HCT116 (cell line): Measurements from ENCODE around the gene ENPP3. TPM values are rescaled to one million over a fixed set of nuclear protein-coding genes. Genes with fewer than 3 reads are reported as not detected.

Source experiments
- ATAC-seq: fragments of 200-7000 bp; cut with Tn5 transposase; 2 replicates; pipeline ENCODE4 v1.9.1; 2020; ENCODE audit warnings: mild to moderate bottlenecking, moderate library complexity
- BruUV-seq: library from RNA; stranded (reverse); fragments of 400-500 nt; replicated peaks from 2 replicates; lab custom pipeline; 2021; lab: Mats Ljungman, UMichigan
- CTCF ChIA-PET: fragments of 300-600 bp; sonication (Branson Sonifier 250); formaldehyde crosslinking; loops from one replicate; lab custom pipeline; 2021; ENCODE audit warnings: antibody characterized with exemption; lab: Charles Lee
- POLR2A ChIA-PET: fragments of 300-600, 350-600 bp; sonication (Branson Sonifier 250); formaldehyde crosslinking; loops from one replicate; lab custom pipeline; 2021; ENCODE audit warnings: antibody characterized with exemption; lab: Charles Lee
- RAD21 ChIA-PET, 2 experiments: fragments of 300-600 bp; sonication (Branson Sonifier 250); formaldehyde crosslinking; loops; one replicate each; lab custom pipeline; 2023; ENCODE audit warnings: low total read pairs in 2 of 2; ENCODE audit not compliant: uncharacterized antibody in 2 of 2, unreplicated experiment in 2 of 2, low non-redundant PET in 1 of 2; lab: Charles Lee
- DNase-seq: peaks from one replicate; pipeline ENCODE4 v3.0.0-alpha.2; 2010; ENCODE audit warnings: low read depth, low spot score
- H2AFZ ChIP-seq: fragments of 200-600 bp; shearing (Covaris generic), sonication (generic); 2 replicates; pipeline ENCODE4 v1.6.1; 2017; ENCODE audit warnings: low read depth, mixed run types, mixed read lengths, antibody characterized with exemption, low read length; ENCODE audit not compliant: poor library complexity, severe bottlenecking
- H3K27ac ChIP-seq: 2 replicates; pipeline ENCODE4 v1.5.1; 2012; ENCODE audit warnings: low read depth, low read length
- H3K27me3 ChIP-seq: fragments of 200-600 bp; sonication (generic); 2 replicates; pipeline ENCODE4 v1.6.1; 2016; ENCODE audit warnings: mixed run types, low read length, mixed read lengths; ENCODE audit not compliant: insufficient read depth
- H3K36me3 ChIP-seq, 2 experiments: fragments of 200-500 bp in 1 of 2; fragments of 200-600 bp in 1 of 2; sonication (Bioruptor generic) in 1 of 2; sonication (generic) in 1 of 2; 2 replicates each; pipeline versions ENCODE4 v1.5.1 to v1.6.1; 2014 to 2016; ENCODE audit warnings: low read length in 2 of 2, inconsistent platforms in 1 of 2, mixed read lengths in 1 of 2, mixed run types in 1 of 2; ENCODE audit not compliant: insufficient read depth in 2 of 2, control insufficient read depth in 1 of 2
- H3K4me1 ChIP-seq, 2 experiments: fragments of 200-600 bp in 1 of 2; sonication (generic) in 1 of 2; 2 replicates each; pipeline versions ENCODE4 v1.5.1 to v1.6.1; 2012 to 2017; ENCODE audit warnings: low read length in 2 of 2, inconsistent platforms in 1 of 2, mild to moderate bottlenecking in 1 of 2, mixed read lengths in 1 of 2, mixed run types in 1 of 2, moderate library complexity in 1 of 2; ENCODE audit not compliant: insufficient read depth in 2 of 2, control insufficient read depth in 1 of 2
- H3K4me2 ChIP-seq: fragments of 200-600 bp; sonication (generic); 2 replicates; pipeline ENCODE4 v1.6.1; 2017; ENCODE audit warnings: mixed run types, low read length, mixed read lengths
- H3K4me3 ChIP-seq, 2 experiments: fragments of 200-600 bp in 1 of 2; sonication (generic) in 1 of 2; replicated peaks in 1 of 2; 2 replicates each; pipeline ENCODE4 v1.5.1; 2011 to 2016; ENCODE audit warnings: low read length in 2 of 2, control low read depth in 1 of 2, low read depth in 1 of 2, mild to moderate bottlenecking in 1 of 2, mixed read lengths in 1 of 2, mixed run types in 1 of 2
- H3K79me2 ChIP-seq: fragments of 200-600 bp; sonication (generic); 2 replicates; pipeline ENCODE4 v1.6.1; 2017; ENCODE audit warnings: mild to moderate bottlenecking, mixed run types, low read length, moderate library complexity, mixed read lengths; ENCODE audit not compliant: insufficient read depth
- H3K9ac ChIP-seq: fragments of 200-600 bp; sonication (generic); 2 replicates; pipeline ENCODE4 v1.6.1; 2016; ENCODE audit warnings: low read length, mixed read lengths
- H3K9me2 ChIP-seq: fragments of 200-600 bp; sonication (generic), shearing (Covaris generic); 2 replicates; pipeline ENCODE4 v1.6.1; 2017; ENCODE audit warnings: mixed run types, mild to moderate bottlenecking, moderate library complexity; ENCODE audit not compliant: insufficient read depth
- H3K9me3 ChIP-seq, 2 experiments: fragments of 200-500 bp in 1 of 2; fragments of 200-600 bp in 1 of 2; sonication (Bioruptor generic) in 1 of 2; sonication (generic) in 1 of 2; 2 replicates each; pipeline ENCODE4 v1.6.1; 2014 to 2017; ENCODE audit warnings: low read length in 2 of 2, mixed read lengths in 2 of 2, inconsistent platforms in 1 of 2, low read depth in 1 of 2, mild to moderate bottlenecking in 1 of 2, mixed run types in 1 of 2, moderate library complexity in 1 of 2; ENCODE audit not compliant: control insufficient read depth in 1 of 2, insufficient read depth in 1 of 2
- H4K20me1 ChIP-seq: fragments of 200-600 bp; sonication (generic), shearing (Covaris generic); 2 replicates; pipeline ENCODE4 v1.6.1; 2017; ENCODE audit warnings: mixed run types, mild to moderate bottlenecking, moderate library complexity; ENCODE audit not compliant: insufficient read depth
- CBX3 ChIP-seq: IDR thresholded peaks from 2 replicates; pipeline ENCODE4 v1.6.1; 2012; ENCODE audit warnings: low read depth
- CEBPB ChIP-seq: IDR thresholded peaks from 2 replicates; pipeline ENCODE4 v1.6.1; 2012; ENCODE audit warnings: low read depth
- ELF1 ChIP-seq: IDR thresholded peaks from 2 replicates; pipeline ENCODE4 v1.6.1; 2012; ENCODE audit warnings: low read depth, borderline replicate concordance
- EZH2 ChIP-seq: fragments of 200-600 bp; sonication (generic); IDR thresholded peaks from 2 replicates; pipeline ENCODE4 v1.6.1; 2017; ENCODE audit warnings: antibody characterized with exemption, mixed run types
- EZH2phosphoT487 ChIP-seq: fragments of 200-600 bp; IDR thresholded peaks from 2 replicates; pipeline ENCODE4 v1.6.1; 2018; ENCODE audit warnings: antibody characterized with exemption, borderline replicate concordance
- FOSL1 ChIP-seq: IDR thresholded peaks from 2 replicates; pipeline ENCODE4 v1.6.1; 2012; ENCODE audit warnings: low read depth
- JUND ChIP-seq: IDR thresholded peaks from 2 replicates; pipeline ENCODE4 v1.6.1; 2012
- POLR2A ChIP-seq: IDR thresholded peaks from 2 replicates; pipeline ENCODE4 v1.7.0; 2011; ENCODE audit warnings: borderline replicate concordance; ENCODE audit not compliant: insufficient read depth, insufficient read length; ENCODE audit errors: extremely low read depth
- POLR2AphosphoS5 ChIP-seq: IDR thresholded peaks from 2 replicates; pipeline ENCODE4 v1.6.1; 2011; ENCODE audit warnings: mild to moderate bottlenecking, low read depth, low read length, moderate library complexity
- SP1 ChIP-seq: IDR thresholded peaks from 2 replicates; pipeline ENCODE4 v1.6.1; 2012; ENCODE audit warnings: low read depth
- TCF7L2 ChIP-seq: IDR thresholded peaks from 2 replicates; pipeline ENCODE4 v1.7.0; 2011; ENCODE audit warnings: borderline replicate concordance, inconsistent platforms; ENCODE audit not compliant: insufficient read depth, insufficient read length; ENCODE audit errors: extremely low read depth
- YY1 ChIP-seq: IDR thresholded peaks from 2 replicates; pipeline ENCODE4 v1.6.1; 2011; ENCODE audit warnings: low read length, low read depth, moderate library complexity, mild to moderate bottlenecking; ENCODE audit not compliant: insufficient replicate concordance; ENCODE audit errors: extremely low read depth
- ZFX ChIP-seq: fragments of 450-650 bp; IDR thresholded peaks from 2 replicates; pipeline ENCODE4 v1.6.1; 2017
- intact Hi-C: fragments of 100-400 bp; cut with micrococcal nuclease; formaldehyde crosslinking; loops from 2 replicates; pipeline ENCODE4 v1.10.0; 2022
- total RNA-seq: library from RNA; stranded (reverse); gene quantifications from one replicate; pipeline ENCODE4 v1.2.1, GENCODE V29; 2021; ENCODE audit not compliant: unreplicated experiment
- TF ChIP-seq, protein P1 (sequence below), 3 experiments: fragments of 200-600 bp in 1 of 3; sonication (generic) in 1 of 3; IDR thresholded peaks in 2 of 3; conservative IDR thresholded peaks in 1 of 3; 2 replicates each; pipeline ENCODE4 v1.5.1; 2012 to 2017; ENCODE audit warnings: low read depth in 2 of 3, low read length in 2 of 3, antibody characterized with exemption in 1 of 3, borderline replicate concordance in 1 of 3, control low read depth in 1 of 3, mild to moderate bottlenecking in 1 of 3, mixed read lengths in 1 of 3, mixed run types in 1 of 3, moderate library complexity in 1 of 3; ENCODE audit not compliant: insufficient read depth in 1 of 3
- TF ChIP-seq, protein P2 (sequence below): IDR thresholded peaks from 2 replicates; pipeline ENCODE4 v1.6.1; 2012; ENCODE audit warnings: low read depth
- TF ChIP-seq, protein P3 (sequence below): IDR thresholded peaks from 2 replicates; pipeline ENCODE4 v1.6.1; 2011; ENCODE audit warnings: mild to moderate bottlenecking, low read length, moderate library complexity; ENCODE audit not compliant: insufficient replicate concordance; ENCODE audit errors: extremely low read depth
- TF ChIP-seq, protein P4 (sequence below): IDR thresholded peaks from 2 replicates; pipeline ENCODE4 v1.6.1; 2012

Gene ENPP3
- total RNA-seq, 1 experiment from 2014 or later = 0.15 TPM

DNA sequence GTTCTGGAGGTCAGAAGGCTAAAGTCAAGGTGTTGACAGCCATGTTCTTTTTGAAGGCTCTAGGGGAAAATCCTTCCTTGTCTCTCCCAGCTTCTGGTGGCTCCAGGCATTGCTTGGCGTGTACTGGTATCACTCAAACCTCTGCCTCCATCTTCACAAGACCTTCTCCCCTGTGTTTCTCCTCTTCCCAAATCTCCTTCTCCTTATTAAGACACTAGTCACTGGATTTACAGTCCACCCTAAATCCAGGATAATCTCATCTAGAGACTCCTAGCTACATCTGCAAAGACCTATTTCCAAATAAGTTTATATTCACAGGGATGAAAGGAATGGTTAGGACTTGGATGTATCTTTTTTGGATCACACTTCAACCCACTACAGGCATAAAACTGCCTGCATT lies 99.7 kb downstream of the ENPP3 start:
- H3K9ac ChIP-seq = no peak overlapping the region
- ChIA-PET RAD21 (no interaction called here), POLR2A (no interaction called here), CTCF (no interaction called here)
- H3K9me3 ChIP-seq = no peaks in the 10 kb centered on the region
- no peaks in the 10 kb centered on the region for H3K27me3 ChIP-seq
- no peak overlapping the region for H2AFZ ChIP-seq
- no peak for TF ChIP-seq JUND
- TF ChIP-seq, protein P1, sequence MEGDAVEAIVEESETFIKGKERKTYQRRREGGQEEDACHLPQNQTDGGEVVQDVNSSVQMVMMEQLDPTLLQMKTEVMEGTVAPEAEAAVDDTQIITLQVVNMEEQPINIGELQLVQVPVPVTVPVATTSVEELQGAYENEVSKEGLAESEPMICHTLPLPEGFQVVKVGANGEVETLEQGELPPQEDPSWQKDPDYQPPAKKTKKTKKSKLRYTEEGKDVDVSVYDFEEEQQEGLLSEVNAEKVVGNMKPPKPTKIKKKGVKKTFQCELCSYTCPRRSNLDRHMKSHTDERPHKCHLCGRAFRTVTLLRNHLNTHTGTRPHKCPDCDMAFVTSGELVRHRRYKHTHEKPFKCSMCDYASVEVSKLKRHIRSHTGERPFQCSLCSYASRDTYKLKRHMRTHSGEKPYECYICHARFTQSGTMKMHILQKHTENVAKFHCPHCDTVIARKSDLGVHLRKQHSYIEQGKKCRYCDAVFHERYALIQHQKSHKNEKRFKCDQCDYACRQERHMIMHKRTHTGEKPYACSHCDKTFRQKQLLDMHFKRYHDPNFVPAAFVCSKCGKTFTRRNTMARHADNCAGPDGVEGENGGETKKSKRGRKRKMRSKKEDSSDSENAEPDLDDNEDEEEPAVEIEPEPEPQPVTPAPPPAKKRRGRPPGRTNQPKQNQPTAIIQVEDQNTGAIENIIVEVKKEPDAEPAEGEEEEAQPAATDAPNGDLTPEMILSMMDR (IDR thresholded peaks at IDR 0.05 in 2 of 3, conservative IDR thresholded peaks at IDR 0.05 in 1 of 3; ENCODE audit: borderline replicate concordance in 1 of 3, insufficient read depth in 1 of 3, low read depth in 2 of 3, low read length in 2 of 3) = no peak
- TF ChIP-seq TCF7L2 = no peak
- no peak for TF ChIP-seq ELF1
- no peak for TF ChIP-seq FOSL1
- TF ChIP-seq CBX3 = no peak
- no peak for TF ChIP-seq EZH2
- TF ChIP-seq EZH2phosphoT487 = no peak
- TF ChIP-seq SP1 = no peak
- TF ChIP-seq, protein P2, sequence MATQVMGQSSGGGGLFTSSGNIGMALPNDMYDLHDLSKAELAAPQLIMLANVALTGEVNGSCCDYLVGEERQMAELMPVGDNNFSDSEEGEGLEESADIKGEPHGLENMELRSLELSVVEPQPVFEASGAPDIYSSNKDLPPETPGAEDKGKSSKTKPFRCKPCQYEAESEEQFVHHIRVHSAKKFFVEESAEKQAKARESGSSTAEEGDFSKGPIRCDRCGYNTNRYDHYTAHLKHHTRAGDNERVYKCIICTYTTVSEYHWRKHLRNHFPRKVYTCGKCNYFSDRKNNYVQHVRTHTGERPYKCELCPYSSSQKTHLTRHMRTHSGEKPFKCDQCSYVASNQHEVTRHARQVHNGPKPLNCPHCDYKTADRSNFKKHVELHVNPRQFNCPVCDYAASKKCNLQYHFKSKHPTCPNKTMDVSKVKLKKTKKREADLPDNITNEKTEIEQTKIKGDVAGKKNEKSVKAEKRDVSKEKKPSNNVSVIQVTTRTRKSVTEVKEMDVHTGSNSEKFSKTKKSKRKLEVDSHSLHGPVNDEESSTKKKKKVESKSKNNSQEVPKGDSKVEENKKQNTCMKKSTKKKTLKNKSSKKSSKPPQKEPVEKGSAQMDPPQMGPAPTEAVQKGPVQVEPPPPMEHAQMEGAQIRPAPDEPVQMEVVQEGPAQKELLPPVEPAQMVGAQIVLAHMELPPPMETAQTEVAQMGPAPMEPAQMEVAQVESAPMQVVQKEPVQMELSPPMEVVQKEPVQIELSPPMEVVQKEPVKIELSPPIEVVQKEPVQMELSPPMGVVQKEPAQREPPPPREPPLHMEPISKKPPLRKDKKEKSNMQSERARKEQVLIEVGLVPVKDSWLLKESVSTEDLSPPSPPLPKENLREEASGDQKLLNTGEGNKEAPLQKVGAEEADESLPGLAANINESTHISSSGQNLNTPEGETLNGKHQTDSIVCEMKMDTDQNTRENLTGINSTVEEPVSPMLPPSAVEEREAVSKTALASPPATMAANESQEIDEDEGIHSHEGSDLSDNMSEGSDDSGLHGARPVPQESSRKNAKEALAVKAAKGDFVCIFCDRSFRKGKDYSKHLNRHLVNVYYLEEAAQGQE = no peak
- TF ChIP-seq ZFX = no peak
- no peak for TF ChIP-seq CEBPB
- no peak for TF ChIP-seq YY1
- TF ChIP-seq, protein P3, sequence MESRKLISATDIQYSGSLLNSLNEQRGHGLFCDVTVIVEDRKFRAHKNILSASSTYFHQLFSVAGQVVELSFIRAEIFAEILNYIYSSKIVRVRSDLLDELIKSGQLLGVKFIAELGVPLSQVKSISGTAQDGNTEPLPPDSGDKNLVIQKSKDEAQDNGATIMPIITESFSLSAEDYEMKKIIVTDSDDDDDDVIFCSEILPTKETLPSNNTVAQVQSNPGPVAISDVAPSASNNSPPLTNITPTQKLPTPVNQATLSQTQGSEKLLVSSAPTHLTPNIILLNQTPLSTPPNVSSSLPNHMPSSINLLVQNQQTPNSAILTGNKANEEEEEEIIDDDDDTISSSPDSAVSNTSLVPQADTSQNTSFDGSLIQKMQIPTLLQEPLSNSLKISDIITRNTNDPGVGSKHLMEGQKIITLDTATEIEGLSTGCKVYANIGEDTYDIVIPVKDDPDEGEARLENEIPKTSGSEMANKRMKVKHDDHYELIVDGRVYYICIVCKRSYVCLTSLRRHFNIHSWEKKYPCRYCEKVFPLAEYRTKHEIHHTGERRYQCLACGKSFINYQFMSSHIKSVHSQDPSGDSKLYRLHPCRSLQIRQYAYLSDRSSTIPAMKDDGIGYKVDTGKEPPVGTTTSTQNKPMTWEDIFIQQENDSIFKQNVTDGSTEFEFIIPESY = no peak
- no peak for TF ChIP-seq POLR2A
- TF ChIP-seq, protein P4, sequence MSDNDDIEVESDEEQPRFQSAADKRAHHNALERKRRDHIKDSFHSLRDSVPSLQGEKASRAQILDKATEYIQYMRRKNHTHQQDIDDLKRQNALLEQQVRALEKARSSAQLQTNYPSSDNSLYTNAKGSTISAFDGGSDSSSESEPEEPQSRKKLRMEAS = no peak
- no peak for TF ChIP-seq POLR2AphosphoS5
- BruUV-seq = no TSS peak
- no peaks in the 10 kb centered on the region for H3K79me2 ChIP-seq
- ATAC-seq (no peak), DNase-seq (no peak)
- no peak overlapping the region for H3K4me3 ChIP-seq
- H3K9me2 ChIP-seq = no peaks in the 10 kb centered on the region
- no peaks in the 10 kb centered on the region for H3K36me3 ChIP-seq
- H3K27ac ChIP-seq = no peak overlapping the region
- H3K4me1 ChIP-seq = no peaks in the 10 kb centered on the region
- no peaks in the 10 kb centered on the region for H4K20me1 ChIP-seq
- no peak overlapping the region for H3K4me2 ChIP-seq
- intact Hi-C loops = no loop called here
